OCI-M2 (cell line): Measurements from ENCODE around the gene FRAT1.
"Not testable (repeated sequence)": the region's sequence is repeated elsewhere in the genome, so short reads cannot be mapped to it uniquely, and the experiment has no call there.

Experiments
- DNase-seq: peaks from one replicate; lab custom pipeline; 2025; ENCODE audit not compliant: unreplicated experiment; lab: John Stamatoyannopoulos, UW

FRAT1 gene, protein sequence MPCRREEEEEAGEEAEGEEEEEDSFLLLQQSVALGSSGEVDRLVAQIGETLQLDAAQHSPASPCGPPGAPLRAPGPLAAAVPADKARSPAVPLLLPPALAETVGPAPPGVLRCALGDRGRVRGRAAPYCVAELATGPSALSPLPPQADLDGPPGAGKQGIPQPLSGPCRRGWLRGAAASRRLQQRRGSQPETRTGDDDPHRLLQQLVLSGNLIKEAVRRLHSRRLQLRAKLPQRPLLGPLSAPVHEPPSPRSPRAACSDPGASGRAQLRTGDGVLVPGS

GRCh38 chr10:97318772-97319651 is at the start of gene FRAT1:
Gene FRAT1 (plus strand): TSS chr10:97319271. CDS start chr10:97319454, 183 bp downstream.
- DNase-seq, result no peak

- DNase-seq, result no peak
Observed at GRCh38 chr10:97270523-97271154, 48.4 kb upstream of the FRAT1 start.

GRCh38 chr10:97273700-97274099 is 45.4 kb upstream of the FRAT1 start:
- no peak for DNase-seq

DNA sequence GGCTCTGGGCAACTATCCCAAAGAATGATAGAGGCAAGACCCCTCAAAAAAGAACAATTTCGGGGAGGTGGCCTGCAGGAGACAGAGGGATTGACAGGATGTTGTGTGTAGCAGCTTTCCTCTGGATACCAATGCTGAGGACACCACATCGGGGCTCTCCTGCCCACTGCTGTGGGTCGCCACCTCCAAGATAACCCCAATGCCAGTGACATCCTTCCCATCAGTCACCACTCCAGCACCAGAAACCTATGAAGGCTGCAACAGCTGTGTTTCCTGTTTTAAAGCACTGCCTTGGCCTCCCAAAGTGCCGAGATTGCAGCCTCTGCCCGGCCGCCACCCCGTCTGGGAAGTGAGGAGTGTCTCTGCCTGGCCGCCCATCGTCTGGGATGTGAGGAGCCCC is 44.2 kb upstream of the FRAT1 start:
- no peak for DNase-seq

GRCh38 chr10:97277551-97277950 is 41.5 kb upstream of the FRAT1 start:
- no peak for DNase-seq

GRCh38 chr10:97278491-97278989 is 40.5 kb upstream of the FRAT1 start:
- DNase-seq, result peak; percentile 12

DNA sequence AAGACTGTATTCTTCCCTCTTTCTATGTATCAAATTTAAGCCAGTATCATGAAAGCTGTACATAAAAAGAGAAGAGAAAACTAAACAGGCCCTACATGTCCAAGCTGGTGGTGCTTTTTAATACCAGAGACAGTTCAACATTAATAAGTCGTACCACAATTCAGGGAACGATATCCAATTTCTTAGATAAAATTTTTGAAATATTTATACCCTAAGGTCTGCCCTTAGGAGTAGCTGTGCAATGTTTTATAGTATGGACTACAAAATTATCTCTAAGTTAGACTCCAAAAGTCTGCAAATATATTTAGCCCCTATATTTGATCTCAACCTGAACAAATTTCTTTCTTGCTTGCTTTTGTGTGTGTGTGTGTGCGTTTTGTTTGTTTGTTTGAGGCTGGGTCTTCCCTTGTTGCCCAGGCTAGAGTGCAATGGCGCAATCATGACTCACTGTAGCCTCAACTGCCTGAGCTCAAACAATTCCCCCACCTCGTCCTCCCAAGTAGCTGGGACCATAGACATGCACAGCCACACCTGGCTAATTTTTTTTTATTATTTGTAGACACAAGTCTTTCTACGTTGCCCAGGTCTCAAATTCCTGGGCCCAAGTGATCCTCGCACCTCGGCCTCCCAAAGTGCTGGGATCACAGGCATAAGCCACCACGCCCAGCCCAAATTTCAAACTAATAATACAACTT is 39.8 kb upstream of the FRAT1 start:
- no peak for DNase-seq

DNA sequence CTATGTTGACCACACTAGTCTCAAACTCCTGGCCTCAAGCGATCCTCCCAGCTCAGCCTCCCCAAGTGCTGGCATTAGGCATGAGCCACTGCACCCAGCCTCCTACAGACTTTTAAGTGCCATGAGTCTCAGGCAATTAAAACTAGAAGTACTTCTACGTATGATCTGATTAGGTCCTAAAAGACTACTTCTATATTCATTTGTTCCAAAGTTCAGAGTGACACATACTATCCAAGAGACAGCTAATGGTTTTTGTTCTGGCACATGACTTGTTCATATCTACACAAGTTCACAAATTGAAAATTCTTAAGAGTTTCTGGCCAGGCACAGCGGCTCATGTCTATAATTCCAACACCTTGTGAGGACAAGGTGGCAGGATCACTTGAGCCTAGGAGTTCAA is 38.3 kb upstream of the FRAT1 start:
- no peak for DNase-seq

GRCh38 chr10:97290076-97290475 is 29.0 kb upstream of the FRAT1 start:
- DNase-seq, result not testable (repeated sequence)

- not testable (repeated sequence) for DNase-seq
Observed at GRCh38 chr10:97290576-97291356, 28.3 kb upstream of the FRAT1 start.

DNA sequence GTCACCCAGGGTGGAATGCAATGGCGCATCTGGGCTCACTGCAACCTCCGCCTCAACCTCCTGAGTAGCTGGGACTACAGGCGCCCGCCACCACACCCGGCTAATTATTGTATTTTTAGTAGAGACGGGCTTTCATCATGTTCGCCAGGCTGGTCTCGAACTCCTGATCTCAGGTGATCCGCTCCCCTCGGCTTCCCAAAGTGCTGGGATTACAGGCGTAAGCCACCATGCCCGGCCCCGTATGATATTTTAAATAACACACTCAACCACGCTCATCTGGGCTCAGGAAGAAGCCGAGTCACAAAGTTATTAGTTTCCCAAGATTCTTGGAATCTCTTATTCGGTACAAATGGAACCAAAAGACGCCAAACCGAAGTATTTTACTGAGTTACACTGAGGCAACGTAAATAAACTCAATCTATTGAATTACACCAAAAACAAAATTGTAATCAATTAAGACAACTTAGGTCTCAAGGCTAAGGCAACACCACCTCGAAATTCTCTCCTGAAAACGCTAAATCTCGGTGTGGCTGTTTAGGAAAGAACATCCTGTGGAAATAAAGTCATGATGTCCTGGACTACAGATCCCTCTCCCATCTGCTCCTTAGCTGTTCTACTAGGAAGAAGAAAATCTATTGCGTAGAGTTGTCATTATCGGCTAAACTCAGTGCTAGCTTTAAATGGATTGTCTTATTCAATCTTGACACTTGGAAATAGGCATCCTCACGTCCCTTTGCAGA is 27.5 kb upstream of the FRAT1 start:
- no peak for DNase-seq

DNA sequence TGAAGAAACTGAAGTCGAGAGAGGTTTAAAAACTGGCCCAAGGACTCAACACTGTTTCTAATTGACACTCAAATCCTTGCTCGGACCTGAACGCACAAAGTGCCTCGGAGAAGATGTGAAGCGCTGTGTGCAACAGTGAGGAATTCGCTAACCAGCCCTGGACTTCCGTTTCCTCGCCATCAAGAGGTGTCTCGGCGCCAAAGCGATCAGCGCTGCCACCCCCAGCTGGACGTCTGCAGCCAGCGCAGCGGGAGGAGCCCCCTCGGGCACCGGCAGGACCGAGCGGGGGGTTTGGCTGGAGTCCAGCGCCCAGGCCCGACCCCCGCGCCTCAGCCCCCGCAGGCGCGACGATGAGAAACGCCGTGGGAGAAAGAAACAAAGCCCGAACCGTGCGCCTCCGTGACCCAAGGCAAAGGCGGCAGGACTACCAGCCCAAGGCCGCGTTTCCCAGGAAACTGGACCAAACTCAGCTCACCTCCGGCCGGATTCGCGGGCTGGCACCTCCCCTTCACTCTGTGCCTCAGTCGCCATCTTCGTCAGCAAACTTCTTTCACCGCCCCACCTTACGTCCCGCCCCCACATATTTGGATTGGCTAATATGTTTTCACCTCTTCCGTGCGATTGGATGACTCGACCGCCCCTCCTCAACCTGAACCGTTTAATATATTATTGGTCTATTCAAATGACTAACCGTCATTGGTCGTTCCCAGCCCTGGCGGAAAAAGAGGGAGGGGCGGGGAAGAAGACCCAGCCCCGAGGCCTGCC is 26.8 kb upstream of the FRAT1 start, which contains the start of gene ARHGAP19:
TSS of gene ARHGAP19 (minus strand) at position 541 of the 765 bp plus-strand sequence. CDS start at position 531, 10 bp downstream.
- DNase-seq, result peak; percentile 93

GRCh38 chr10:97292862-97293198 is 26.2 kb upstream of the FRAT1 start:
- no peak for DNase-seq

- peak; percentile 74 for DNase-seq
Observed at GRCh38 chr10:97297556-97298222, 21.4 kb upstream of the FRAT1 start.

DNA sequence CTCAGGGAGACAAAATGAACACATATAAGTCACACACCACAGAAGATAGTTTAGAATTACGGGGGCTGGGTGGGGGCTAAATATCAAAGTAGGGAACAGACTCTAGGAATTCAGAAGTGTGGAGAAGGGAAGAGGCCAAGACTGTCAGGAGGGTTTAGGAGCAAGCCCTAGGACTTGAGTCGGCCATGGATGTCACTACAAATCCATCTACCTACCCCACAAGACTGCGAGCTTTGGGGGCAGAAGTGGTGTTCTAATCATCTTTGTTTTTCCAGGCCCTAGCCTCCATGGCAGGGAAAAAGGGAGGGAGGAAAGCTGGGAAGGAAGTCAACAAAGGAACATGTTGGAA is 20.9 kb upstream of the FRAT1 start:
- DNase-seq, result no peak

GRCh38 chr10:97300980-97301379 is 18.1 kb upstream of the FRAT1 start:
- DNase-seq, result no peak

DNA sequence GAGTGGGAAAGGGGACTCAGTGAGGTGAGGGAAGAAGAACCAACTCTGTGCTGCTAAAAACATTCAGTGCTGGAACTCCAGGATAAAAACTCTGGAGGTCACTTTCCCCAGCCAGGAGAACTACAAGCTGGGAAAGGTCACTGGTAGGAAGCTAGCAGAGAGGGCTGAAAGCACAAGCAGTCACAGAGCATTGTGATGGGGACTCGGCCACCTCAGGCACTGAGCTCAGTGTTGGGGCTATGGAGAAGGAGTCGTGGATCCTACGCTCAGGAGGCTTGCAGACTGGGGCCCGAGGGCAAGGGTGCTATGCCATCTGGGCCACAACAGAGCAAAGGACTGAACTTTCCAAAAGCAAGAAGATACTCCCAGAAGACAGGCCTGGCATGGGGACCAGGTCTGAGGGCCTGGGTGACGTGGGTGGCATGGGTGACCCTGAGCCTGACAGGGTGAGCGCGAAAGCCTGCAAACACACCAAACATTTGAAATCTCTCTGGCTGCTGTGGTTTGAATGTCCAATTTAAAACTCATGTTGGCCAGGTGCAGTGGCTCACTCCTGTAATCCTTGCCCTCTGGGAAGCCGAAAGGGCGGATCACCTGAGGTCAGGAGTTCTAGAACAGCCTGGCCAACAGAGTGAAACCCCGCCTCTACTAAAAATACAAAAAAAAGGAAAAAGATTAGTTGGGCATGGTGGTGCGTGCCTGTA is 16.8 kb upstream of the FRAT1 start:
- DNase-seq, result no peak

GRCh38 chr10:97307441-97307840 is 11.6 kb upstream of the FRAT1 start:
- DNase-seq, result no peak
